SIG-M5 (cell line): ENCODE measurements around the gene WASF2.

ENCODE experiments used
- DNase-seq: peaks from one replicate; lab custom pipeline; 2025; lab: John Stamatoyannopoulos, UW

Gene WASF2

GRCh38 chr1:27357281-27358037 is 132.5 kb downstream of the WASF2 start:
- no peak for DNase-seq

- no peak for DNase-seq
Measured at GRCh38 chr1:27356619-27357280, 133.2 kb downstream of the WASF2 start.

DNA sequence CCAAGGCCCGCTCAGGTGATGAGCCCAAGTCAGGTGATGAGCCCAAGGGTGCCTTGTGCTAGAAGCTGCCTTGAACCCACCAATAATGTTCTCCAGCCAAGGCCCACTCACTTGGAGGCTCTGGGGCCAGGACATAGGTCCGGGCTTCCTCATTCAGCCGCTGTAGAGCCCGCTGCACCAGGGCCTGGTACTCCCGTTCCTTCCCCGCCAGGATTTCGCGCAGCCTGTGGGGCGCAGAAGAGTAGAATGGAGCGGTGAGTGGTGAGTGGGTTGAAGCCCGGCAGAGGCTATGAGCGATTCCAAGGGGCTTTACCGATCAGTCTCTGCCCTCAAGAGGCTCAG is 133.7 kb downstream of the WASF2 start:
- no peak for DNase-seq

DNA sequence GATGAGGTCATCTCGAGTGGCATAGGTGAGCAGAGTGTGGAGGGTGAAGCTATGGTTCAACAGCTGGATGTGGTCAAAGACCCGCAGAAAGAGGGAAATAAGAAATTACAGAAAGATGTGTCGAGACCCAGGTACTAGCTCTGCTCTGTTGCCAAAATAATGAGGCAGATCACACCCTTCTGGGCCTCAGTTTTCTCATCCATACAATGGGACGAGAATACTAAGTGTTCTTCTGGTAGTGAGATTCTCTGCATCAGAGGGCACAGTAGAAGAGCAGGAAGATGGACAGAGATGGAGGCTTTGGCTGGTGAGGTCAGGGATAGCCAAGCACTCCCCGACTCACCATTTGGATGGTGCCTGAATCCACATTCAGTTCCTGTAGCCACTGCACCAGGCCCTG is 134.3 kb downstream of the WASF2 start:
- no peak for DNase-seq
